Activated naive CD4-positive, alpha-beta T cell (primary cell): Measurements from ENCODE around the gene DEDD2.

Source experiments
- DNase-seq, 4 experiments: peaks; one replicate each; lab custom pipeline; 2025; lab: John Stamatoyannopoulos, UW

Gene DEDD2

DNA sequence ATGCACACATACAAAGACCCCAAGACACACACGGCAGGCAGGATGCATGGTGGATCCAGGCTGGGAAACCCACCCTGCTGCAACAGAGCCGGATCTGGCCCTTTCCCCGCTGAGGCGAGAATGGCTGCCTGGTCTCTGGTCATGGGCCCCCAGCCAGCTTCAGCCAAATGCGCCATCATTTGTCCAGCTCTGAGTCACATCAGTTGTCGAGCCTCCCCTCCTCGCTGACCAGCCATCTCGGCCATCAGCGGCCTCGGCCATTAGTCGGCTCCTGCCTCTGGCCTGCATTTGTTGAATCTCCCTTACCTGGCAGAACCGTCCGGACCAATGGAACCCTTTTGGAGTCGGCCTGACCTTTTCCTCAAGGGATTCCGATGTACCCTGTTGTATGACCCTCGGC is 46.8 kb downstream of the DEDD2 start:
- no peak for DNase-seq

GRCh38 chr19:42169486-42170413 is 47.7 kb downstream of the DEDD2 start:
- no peak for DNase-seq

- no peak for DNase-seq
Observed at GRCh38 chr19:42168206-42168605, 49.3 kb downstream of the DEDD2 start.

DNA sequence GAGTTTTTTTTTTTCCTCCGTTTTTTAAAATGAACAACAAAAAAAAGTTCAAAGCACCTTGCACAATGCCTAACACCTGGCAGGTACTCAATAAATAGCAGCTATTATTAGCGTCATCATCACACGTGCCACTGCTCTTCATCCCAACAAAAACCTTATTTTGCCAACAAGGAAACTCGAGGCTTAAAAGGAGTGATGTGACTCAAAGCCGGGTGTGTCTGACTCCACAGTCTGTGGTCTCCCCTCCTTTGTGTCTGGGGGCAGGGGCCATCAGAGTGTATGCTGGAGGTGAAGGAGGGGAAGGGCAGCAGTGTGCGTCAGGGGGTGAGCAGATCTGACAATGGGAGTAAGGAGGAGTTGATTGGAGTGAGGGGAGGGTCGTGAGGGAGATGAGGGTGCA is 51.2 kb downstream of the DEDD2 start:
- no peak for DNase-seq

DNA sequence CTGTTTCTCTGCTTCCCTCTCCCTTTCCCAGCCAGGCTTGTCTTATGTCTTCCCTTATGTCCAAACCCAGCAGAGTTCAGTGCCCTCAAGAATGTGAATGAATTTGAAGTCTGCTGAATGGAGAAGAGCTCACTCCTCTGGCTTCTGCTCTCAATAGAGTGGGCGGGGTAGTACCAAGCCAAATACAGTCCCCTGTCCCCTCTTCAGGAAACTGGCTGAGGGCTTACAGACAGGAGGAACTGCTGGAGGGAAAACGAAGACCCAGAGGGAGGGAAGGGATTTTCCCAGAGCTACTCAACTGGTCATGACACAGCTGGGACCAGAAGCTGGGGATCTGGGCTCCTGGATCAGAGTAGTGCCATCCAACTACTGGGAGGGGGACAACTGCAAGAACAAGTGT is 52.3 kb downstream of the DEDD2 start:
- no peak for DNase-seq

DNA sequence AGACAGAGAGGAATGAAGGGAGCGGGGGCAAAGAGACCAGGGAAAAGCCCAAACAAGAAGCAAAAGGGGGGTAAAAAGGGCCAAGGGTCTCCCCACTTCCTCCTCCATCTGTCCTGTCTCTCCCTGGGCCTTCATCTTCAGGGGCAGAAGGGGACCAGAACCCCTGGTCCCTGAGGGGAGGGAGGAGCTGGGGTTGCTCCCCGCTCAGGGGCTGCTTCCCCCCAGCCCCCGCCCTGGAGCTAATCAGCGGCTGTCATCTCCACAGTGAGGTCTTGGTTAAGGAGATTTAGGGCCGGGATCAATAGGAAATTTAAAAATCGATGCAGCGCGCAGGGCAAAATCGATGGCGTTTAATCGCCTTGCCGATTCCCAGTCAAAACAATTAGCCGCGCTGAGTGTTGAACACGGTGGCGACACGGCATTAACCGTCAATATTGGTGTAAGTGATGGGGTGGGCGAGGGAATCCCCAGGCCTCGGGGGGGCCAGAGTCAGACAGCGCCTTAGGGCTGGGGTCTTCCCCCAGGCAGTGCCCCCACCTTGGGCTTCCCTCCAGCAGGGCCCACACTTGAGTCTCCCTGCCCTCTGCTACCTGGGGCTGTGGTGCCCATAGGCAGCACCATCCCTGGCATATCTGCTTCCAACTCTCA is 55.7 kb downstream of the DEDD2 start:
- no peak for DNase-seq

- DNase-seq = no peak
Observed at GRCh38 chr19:42159942-42160341, 57.5 kb downstream of the DEDD2 start.

DNA sequence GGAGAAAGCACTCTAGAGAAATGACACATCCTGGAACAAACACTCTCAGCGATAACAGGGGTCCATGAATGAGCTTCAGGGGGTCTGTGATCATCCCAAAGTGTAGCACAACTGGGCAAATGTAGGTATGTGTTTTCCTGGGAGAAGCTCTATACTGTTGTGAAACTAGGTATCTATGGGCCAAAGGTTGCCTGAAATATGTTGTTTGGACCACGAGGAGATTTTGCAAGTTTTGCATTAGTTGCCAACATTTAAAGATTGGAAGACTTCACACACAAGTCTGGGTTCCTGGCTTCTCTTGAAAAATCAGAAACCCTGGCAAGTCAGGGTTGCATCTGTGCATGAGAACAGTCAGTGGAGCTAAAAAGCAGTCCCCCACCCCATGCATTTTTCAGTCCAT is 58.6 kb downstream of the DEDD2 start:
- no peak for DNase-seq

DNA sequence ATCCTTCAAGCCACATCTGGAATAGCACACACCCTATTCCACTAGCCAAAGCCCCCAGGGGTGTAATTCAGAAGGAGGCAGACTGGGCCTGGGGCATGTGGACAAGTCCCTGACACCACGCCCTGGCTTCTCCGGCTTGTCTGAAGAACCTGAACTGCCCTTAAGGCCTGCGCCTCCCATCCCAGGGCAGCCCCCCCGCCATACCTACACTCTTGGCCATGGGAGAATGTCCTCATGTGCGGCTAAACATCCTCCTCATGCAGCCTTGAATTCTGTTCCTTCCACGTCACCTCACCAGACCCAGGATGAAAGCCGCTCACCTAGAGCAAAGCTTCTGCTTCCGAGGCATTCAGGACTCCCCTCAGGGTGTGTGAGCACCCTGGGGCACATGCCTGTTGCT is 60.9 kb downstream of the DEDD2 start:
- DNase-seq = no peak

GRCh38 chr19:42155796-42156195 is 61.7 kb downstream of the DEDD2 start:
- DNase-seq = no peak

GRCh38 chr19:42154471-42155323 is 62.8 kb downstream of the DEDD2 start:
- no peak for DNase-seq

DNA sequence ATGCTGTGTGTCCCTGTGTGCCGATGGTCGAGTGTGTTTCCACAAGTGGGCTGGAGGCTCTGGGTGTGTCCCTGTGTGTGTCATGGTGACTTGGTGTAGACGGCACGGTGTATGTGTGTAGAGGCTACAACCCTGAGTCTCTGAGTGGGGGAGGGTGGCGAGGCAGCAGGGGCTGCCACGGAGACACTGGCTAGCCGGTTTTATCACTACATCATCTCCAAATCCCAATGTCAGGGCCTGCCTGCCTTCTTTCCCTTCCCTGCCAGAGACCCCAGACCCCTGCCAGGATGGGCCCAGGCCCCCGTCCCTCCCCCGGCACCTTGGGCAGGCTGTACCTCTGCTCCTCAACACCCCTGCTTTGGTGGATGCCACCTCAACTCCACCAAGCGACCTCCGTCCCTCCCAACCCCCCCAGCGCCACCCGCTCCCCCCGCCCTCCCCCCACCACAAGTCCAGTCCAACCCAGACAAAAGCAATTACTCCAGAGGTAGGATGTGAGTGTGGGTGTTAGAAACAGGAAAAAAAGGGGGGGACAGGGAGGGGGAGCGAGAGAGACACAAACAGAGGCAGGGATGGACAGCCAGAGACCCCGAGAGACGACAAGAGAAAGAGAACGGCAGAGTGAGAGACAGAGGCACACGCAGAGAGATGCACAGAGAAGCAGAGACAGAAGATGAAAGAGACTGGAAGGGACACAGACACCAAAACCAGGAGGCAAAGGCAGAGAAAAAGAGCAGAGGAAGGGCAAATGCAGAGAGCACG is 63.6 kb downstream of the DEDD2 start:
- no peak for DNase-seq

- DNase-seq = no peak
Observed at GRCh38 chr19:42152910-42153671, 64.4 kb downstream of the DEDD2 start.

- DNase-seq = no peak
Observed at GRCh38 chr19:42151782-42152684, 65.4 kb downstream of the DEDD2 start.

DNA sequence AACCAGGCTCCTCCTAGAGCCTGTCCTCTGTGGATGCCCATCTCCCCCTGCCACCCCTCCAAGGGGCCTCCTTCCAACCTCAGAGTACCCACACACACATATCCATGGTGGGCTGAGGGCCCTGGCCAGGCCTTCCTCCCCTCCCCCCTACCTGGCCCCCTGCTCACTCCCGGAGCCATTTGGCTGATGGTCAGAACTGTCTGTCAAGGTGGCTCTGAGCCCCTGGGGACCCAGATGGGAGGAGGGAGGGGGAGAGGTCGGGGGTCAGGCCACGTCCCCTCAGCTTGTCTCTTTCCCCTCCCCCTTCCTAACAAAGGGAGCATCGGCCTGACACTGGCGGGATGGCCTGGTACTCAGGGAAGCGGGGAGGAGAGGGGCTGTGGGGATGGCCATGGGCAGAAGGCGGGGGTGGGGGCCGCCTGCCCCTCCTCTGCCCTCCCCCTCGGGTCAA is 66.5 kb downstream of the DEDD2 start:
- no peak for DNase-seq

GRCh38 chr19:42150364-42150763 is 67.1 kb downstream of the DEDD2 start:
- no peak for DNase-seq

GRCh38 chr19:42149447-42150202 is 67.9 kb downstream of the DEDD2 start:
- DNase-seq = no peak
